ENCODE measurements around the gene AQP12A.
"Not testable (repeated sequence)": the region's sequence is repeated elsewhere in the genome, so short reads cannot be mapped to it uniquely, and the experiment has no call there.

Gene AQP12A

GRCh38 chr2:240691631-240692420 lies at the start of gene AQP12A:
AQP12A (plus strand) TSS chr2:240691866; CDS start chr2:240691914, 48 bp downstream.
- DNase-seq (ENCODE audit: low read depth in 2 of 2), result not testable (repeated sequence)

GRCh38 chr2:240642061-240642805 lies 49.4 kb upstream of the AQP12A start:
- DNase-seq (ENCODE audit: low read depth in 2 of 2), result no peak

- DNase-seq (ENCODE audit: low read depth in 2 of 2), result no peak
These were observed 48.9 kb upstream of the AQP12A start for GRCh38 chr2:240642806-240643092.

DNA sequence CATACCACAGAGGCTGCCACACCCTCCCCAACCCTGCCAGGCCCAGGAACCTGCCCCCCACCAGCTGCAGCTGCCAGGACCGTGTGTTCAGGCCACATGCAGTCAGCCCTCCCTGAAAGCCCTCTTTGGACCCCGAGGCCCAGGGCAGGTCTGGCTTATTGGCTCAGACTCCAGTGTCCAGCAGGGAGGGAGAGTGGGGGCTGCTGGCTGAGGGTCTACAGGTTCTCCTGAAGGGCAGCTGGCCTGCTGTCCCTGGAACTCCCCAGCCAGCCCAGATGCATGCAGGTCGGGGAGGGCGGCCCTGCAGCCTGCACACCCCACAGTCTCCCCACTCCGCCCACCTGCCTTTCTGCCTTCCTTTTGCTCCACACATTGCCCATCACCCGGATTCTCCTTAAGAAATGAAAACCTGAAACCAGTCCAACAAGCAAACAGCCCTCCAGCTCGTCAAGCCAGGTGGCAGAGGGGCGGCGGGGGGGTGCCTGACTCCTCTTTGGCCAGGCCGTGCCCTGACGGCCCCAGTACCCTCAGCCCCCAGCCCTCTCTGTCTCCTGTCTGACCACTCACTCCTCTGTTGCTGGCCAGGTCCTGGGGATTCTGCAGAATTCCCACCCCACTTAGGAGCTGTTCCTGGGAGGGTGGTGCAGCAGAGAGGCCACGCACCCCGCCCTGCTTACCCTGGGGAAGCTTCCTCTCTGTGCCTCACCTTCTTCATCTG lies 48.4 kb upstream of the AQP12A start:
- no peak for DNase-seq (ENCODE audit: low read depth in 2 of 2)

DNA sequence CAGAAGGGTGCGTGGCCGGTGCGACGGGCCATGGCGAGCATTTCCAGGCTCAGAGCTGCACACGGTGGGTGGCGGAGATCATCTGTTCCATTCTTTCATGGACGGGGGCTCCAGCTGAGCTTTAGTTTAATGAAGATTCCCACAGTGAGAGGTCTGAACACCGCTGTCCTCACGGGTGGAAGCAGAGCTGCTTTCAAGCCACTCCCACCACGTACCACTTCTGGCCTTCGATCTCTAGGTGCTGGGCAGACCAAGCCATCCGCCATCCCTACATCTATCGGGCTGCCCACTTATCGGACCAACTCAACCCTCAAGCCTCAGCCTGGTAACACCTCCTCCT lies 47.9 kb upstream of the AQP12A start:
- DNase-seq (ENCODE audit: low read depth in 2 of 2), result no peak

GRCh38 chr2:240644171-240644651 lies 47.5 kb upstream of the AQP12A start:
- no peak for DNase-seq (ENCODE audit: low read depth in 2 of 2)

DNA sequence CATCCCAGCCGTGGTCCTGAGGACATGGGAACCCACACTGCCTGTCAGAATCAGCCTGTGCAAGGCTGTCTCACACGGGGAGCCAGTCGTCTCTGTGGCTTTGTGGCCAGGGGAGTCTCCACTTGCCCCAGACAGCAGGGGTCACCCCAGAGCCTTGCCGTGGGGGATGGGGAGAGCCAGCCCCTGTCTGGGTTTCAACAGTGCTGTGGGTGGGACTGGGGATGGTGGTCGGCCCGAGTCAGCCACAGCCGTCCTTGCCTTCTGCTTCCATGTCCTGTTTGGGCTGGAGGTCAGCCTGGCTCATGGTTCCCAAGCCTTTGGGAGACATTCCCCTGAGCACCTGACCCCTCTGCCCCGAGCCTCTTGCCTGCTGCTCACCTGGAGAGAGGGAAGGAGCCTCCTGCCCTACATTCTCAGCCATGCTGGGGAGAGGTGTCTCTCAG lies 46.8 kb upstream of the AQP12A start:
- no peak for DNase-seq (ENCODE audit: low read depth in 2 of 2)

GRCh38 chr2:240645346-240645745 lies 46.3 kb upstream of the AQP12A start:
- no peak for DNase-seq (ENCODE audit: low read depth in 2 of 2)

DNA sequence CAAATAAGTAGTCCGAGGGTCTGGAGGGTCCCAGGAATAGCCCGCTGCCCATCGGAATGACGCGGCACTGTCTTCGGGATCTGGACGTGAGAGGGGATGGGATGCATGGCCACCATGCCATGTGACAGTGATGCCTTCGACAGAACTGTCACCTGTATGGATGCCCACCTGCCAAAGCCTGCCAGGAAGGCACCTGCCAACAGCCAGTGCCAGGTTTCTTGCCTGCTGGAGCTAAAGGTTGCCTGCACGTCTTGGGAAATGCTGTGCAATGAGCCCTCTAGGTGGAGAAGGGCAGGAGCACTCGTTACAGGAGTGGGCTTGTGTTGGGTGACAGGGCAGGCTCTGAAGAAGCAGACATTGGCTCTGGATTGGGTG lies 45.9 kb upstream of the AQP12A start:
- DNase-seq (ENCODE audit: low read depth in 2 of 2), result no peak

DNA sequence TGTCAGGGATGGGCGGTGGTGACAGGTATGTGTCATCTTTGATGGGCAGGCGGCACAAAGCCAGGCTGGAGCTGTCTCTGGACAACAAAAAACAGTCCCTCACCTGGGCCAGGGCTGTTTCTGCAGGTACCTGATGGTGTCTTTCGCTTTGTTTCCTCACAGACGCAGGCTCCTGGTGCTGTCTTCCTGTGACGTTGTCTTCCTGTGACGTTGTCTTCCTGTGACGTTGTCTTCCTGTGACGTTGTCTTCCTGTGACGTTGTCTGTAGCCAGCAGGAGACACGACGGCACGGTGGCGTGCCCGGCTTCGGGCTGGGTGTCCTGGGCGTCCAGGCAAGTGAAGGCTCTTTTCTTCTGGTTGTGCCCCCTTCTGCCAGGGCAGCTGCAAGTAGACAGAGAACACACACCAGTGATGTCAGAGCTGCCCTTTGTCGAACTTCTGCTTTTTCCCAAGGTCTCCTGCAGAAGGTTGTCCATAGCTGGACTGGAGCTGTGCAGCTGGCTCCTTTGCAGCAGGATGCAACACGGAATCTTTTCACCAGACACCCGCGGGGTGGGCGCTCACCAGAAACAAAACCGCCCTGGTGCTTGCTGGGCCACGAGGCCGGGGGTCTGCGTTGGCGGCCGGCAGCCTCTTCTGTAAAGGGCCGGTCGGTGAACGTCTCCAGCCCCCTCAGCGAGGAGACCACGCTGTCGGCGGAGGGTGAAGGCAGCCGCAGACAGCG lies 45.3 kb upstream of the AQP12A start:
- DNase-seq (ENCODE audit: low read depth in 2 of 2), result no peak

GRCh38 chr2:240646900-240647502 lies 44.7 kb upstream of the AQP12A start:
- no peak for DNase-seq (ENCODE audit: low read depth in 2 of 2)

- no peak for DNase-seq (ENCODE audit: low read depth in 2 of 2)
These were observed 44.0 kb upstream of the AQP12A start for GRCh38 chr2:240647503-240648154.

GRCh38 chr2:240648155-240648649 lies 43.5 kb upstream of the AQP12A start:
- no peak for DNase-seq (ENCODE audit: low read depth in 2 of 2)

DNA sequence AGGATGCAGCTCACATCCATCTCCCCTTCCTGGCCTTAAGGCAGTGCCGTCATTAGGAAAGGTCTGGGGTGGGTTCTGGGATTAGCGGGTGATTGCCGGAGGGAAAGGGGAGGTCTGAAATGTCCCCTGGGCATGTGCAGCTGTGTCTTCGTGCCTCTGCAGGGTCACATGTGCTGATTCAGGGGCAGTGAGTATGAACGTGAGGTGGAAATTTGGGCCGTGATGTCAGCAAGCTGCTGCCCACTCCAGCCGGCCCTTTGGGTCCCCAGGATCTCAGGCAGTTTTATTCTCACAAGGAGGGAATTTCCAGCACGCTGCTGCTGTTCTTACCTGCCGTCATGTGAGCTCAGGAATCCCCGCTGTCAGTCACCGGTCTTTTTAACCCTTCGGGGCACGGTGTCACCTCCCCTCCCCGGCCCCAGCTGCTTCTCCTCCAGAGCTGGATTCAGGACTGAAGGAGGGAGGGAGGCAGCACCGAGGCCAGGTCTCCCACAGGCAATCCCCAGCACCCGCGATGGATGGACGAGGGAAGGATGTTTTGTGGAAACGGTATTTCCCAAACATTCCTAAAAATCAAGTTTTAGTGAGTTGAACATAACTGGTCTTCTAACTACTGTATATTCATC lies 42.9 kb upstream of the AQP12A start:
- no peak for DNase-seq (ENCODE audit: low read depth in 2 of 2)

GRCh38 chr2:240649331-240649730 lies 42.3 kb upstream of the AQP12A start:
- DNase-seq (ENCODE audit: low read depth in 2 of 2), result no peak

GRCh38 chr2:240650254-240650965 lies 41.3 kb upstream of the AQP12A start:
- no peak for DNase-seq (ENCODE audit: low read depth in 2 of 2)

DNA sequence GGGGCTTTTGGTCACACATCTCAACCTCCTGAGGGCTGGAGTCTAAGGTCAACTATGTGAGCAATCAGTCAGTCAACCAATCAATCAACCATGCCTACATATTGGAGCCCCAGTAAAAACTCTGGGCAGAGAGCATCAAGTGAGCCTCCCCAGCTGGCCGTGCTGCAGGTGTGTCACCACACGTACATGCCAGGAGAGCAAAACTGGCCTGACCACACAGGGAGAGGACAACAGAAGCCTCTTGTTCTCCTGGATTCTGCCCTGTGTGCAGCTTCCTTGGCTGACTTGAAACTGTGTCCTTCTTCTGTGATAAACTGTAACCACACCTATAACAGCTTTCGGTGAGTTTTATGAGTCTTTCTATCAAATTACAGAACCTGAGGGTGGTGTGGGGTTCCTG lies 40.5 kb upstream of the AQP12A start:
- DNase-seq (ENCODE audit: low read depth in 2 of 2), result no peak

DNA sequence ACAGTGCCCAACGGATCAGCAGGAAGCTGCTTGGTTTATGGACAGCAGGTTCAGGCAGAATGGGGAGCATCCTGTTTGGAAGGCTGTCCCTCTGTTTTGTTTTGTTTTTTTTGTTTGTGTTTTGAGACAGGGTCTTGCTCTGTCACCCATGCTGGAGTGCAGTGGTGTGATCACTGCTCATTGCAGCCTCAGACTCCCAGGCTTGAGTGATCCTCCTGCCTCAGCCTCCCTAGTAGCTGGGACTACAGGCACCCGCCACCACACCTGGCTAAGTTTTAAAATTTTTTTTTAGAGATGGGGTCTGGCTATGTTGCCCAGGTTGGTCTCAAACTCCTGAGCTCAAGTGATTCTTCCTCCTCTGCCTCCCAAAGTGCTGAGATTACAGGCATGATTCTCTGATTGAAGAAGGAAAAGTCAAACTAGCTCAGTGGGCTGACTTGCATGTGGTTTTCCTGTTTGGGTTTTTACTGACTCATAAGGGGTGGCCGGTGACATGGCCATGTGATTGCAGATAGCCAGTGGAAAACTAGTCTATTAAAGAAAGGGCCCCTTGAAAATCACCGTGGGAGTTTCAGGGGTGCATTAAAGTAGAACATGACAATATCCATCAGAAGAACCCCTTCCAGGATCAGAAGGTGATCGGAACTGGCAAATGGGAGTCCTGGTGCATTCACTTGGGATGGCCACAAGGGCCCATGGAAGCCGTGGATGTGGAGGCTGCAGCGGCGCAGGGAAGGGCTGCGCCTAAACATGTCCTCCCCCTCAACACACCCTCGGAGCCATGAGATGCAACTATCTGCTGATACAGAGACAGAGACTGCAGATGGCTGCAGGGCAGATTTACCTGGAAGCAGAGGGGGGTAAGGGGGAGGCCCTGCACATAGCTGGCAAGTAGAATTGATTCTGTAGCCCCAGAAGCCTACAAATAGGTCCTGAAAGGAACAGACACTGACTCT lies 35.5 kb upstream of the AQP12A start:
- DNase-seq (ENCODE audit: low read depth in 2 of 2), result no peak

DNA sequence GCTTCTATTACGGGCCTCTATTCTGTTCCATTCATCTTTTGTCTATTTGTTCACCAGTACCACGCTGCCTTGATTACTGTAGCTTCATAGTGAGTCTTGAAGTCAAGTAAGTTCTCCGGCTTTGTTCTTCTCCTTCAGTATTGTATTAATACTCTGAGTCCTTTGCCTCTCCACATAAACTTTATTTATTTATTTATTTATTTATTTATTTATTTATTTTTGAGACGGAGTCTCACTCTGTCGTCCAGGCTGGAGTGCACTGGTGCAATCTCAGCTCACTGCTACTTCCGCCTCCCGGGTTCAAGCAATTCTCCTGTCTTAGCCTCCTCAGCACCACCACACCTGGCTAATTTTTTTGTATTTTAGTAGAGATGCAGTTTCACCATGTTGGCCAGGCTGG lies 31.8 kb upstream of the AQP12A start:
- not testable (repeated sequence) for DNase-seq (ENCODE audit: low read depth in 2 of 2)
